SK-N-SH (cell line): ENCODE results near the gene KLHL40.

Experiments used
- CTCF ChIP-seq: fragments of 200-600 bp; sonication (generic); IDR thresholded peaks from 2 replicates; pipeline ENCODE4 v1.6.1; 2017; ENCODE audit warnings: antibody characterized with exemption, mild to moderate bottlenecking, moderate library complexity
- EP300 ChIP-seq, 2 experiments: IDR thresholded peaks; 2 replicates each; pipeline versions ENCODE4 v1.4.0 to v1.6.1; 2012; ENCODE audit warnings: borderline replicate concordance in 1 of 2, low read depth in 1 of 2, low read length in 1 of 2
- NRF1 ChIP-seq: IDR thresholded peaks from 2 replicates; pipeline ENCODE4 v1.6.1; 2012; ENCODE audit warnings: low read depth, mild to moderate bottlenecking, low read length
- REST ChIP-seq: IDR thresholded peaks from 2 replicates; pipeline ENCODE4 v1.6.1; 2012; ENCODE audit warnings: mild to moderate bottlenecking, low read depth, low read length, moderate library complexity
- RFX5 ChIP-seq: IDR thresholded peaks from 2 replicates; pipeline ENCODE4 v1.6.1; 2012; ENCODE audit warnings: mild to moderate bottlenecking, improper control_type of control experiment, low read length
- SIN3A ChIP-seq: IDR thresholded peaks from 2 replicates; pipeline ENCODE4 v1.6.1; 2012; ENCODE audit warnings: low read depth, mild to moderate bottlenecking, low read length, moderate library complexity, borderline replicate concordance
- USF2 ChIP-seq: fragments of 150-350 bp; IDR thresholded peaks from 2 replicates; pipeline ENCODE4 v1.6.1; 2017; ENCODE audit warnings: antibody characterized with exemption, low read length, low read depth, borderline replicate concordance
- YY1 ChIP-seq: IDR thresholded peaks from 2 replicates; pipeline ENCODE4 v1.4.0; 2012; ENCODE audit warnings: low read depth, mild to moderate bottlenecking

GRCh38 chr3:42659451-42660130 lies 25.7 kb upstream of the KLHL40 start:
- no peak for TF ChIP-seq NRF1
- TF ChIP-seq USF2 = no peak
- no peak for TF ChIP-seq CTCF
- no peak for TF ChIP-seq YY1
- TF ChIP-seq REST = no peak
- TF ChIP-seq EP300 (IDR thresholded peaks at IDR 0.05; ENCODE audit: borderline replicate concordance in 1 of 2, low read depth in 1 of 2, low read length in 1 of 2) = no peak
- no peak for TF ChIP-seq SIN3A
- TF ChIP-seq RFX5 = no peak
